K562 (cell line): ENCODE data around the gene PGM2L1.

Experiments
- BDP1 ChIP-seq: IDR thresholded peaks from 3 replicates; pipeline ENCODE4 v1.6.1; 2011; ENCODE audit not compliant: insufficient read length, insufficient read depth
- KLF13 ChIP-seq: fragments of 450-650 bp; IDR thresholded peaks from 2 replicates; pipeline ENCODE4 v1.6.1; 2016; ENCODE audit warnings: missing genetic modification characterization, low read depth, mild to moderate bottlenecking, missing compliant biosample characterization, moderate library complexity, borderline replicate concordance
- MXD1 ChIP-seq: fragments of 250-450 bp; sonication (Bioruptor Pico); IDR thresholded peaks from 2 replicates; pipeline ENCODE4 v1.8.0; 2021; ENCODE audit warnings: borderline replicate concordance, mild to moderate bottlenecking, moderate library complexity; ENCODE audit not compliant: poor library complexity, severe bottlenecking
- NEUROD1 ChIP-seq: fragments of 150-350 bp; IDR thresholded peaks from 2 replicates; pipeline ENCODE4 v1.6.1; 2014; ENCODE audit warnings: borderline replicate concordance, low read length, low read depth; ENCODE audit not compliant: partially characterized antibody
- NFYB ChIP-seq: IDR thresholded peaks from 2 replicates; pipeline ENCODE4 v1.6.1; 2011; ENCODE audit warnings: mild to moderate bottlenecking, moderate library complexity; ENCODE audit not compliant: insufficient read length; ENCODE audit errors: extremely low read depth
- SMARCA4 ChIP-seq: fragments of 450-650 bp; IDR thresholded peaks from 2 replicates; pipeline ENCODE4 v1.6.1; 2016
- SNAPC5 ChIP-seq: fragments of 250-450 bp; sonication (Bioruptor Pico); IDR thresholded peaks from 2 replicates; pipeline ENCODE4 v1.8.0; 2021; ENCODE audit warnings: moderate library complexity, mild to moderate bottlenecking, inconsistent platforms
- ZNF121 ChIP-seq: sonication (generic); formaldehyde crosslinking; conservative IDR thresholded peaks from 2 replicates; pipeline ENCODE4 v1.8.0; 2022; ENCODE audit warnings: missing genetic modification reagents
- ZNF133 ChIP-seq: fragments of 250-450 bp; sonication (Bioruptor Pico); IDR thresholded peaks from 2 replicates; pipeline ENCODE4 v1.4.0; 2020; ENCODE audit warnings: mild to moderate bottlenecking
- ZNF280B ChIP-seq: fragments of 250-450 bp; sonication (Bioruptor Pico); IDR thresholded peaks from 2 replicates; pipeline ENCODE4 v1.5.1; 2021; ENCODE audit warnings: mild to moderate bottlenecking
- ZNF398 ChIP-seq: fragments of 250-450 bp; sonication (Bioruptor Pico); IDR thresholded peaks from 2 replicates; pipeline ENCODE4 v1.8.0; 2021; ENCODE audit warnings: moderate library complexity, mild to moderate bottlenecking, inconsistent platforms
- ZNF830 ChIP-seq: fragments of 250-450 bp; sonication (Bioruptor Pico); IDR thresholded peaks from 2 replicates; pipeline ENCODE4 v1.5.0; 2021; ENCODE audit warnings: mild to moderate bottlenecking

- TF ChIP-seq MXD1 (CRISPR knock-in tag) (no peak), KLF13 (tag) (no peak), ZNF398 (CRISPR knock-in tag) (no peak), NEUROD1 (no peak), ZNF830 (no peak), ZNF133 (CRISPR knock-in tag) (no peak), BDP1 (no peak), SMARCA4 (no peak), SNAPC5 (no peak), ZNF280B (no peak), NFYB (no peak), ZNF121 (CRISPR knock-in tag) (no peak)
These were observed 75.6 kb downstream of the PGM2L1 start for GRCh38 chr11:74322667-74323066.
